Endothelial cell of umbilical vein (primary cell): ENCODE data around the gene STK17A. TPM values are rescaled to one million over a fixed set of nuclear protein-coding genes. Genes with fewer than 3 reads are reported as not detected.

Experiments
- BruUV-seq: library from RNA; stranded (reverse); fragments of 400-500 nt; replicated peaks from 2 replicates; lab custom pipeline; 2021; lab: Mats Ljungman, UMichigan
- CTCF ChIA-PET: fragments of 300-600, 350-600 bp; sonication (Branson Sonifier 250); formaldehyde crosslinking; loops from one replicate; lab custom pipeline; 2021; ENCODE audit warnings: antibody characterized with exemption, inconsistent platforms; lab: Charles Lee
- POLR2A ChIA-PET: fragments of 300-600, 350-600 bp; sonication (Branson Sonifier 250); formaldehyde crosslinking; loops from one replicate; lab custom pipeline; 2021; ENCODE audit warnings: antibody characterized with exemption, inconsistent platforms; lab: Charles Lee
- DNase-seq: peaks from one replicate; pipeline ENCODE4 v3.0.0-alpha.2; 2011; ENCODE audit warnings: low read depth, low spot score
- FAIRE-seq: peaks from 2 replicates; lab custom pipeline; 2011; peaks lifted over from hg19 to GRCh38; lab: Jason Lieb, UNC
- H2AFZ ChIP-seq: 2 replicates; pipeline ENCODE4 v1.6.0; 2012; ENCODE audit warnings: low read depth, low read length, control low read depth, inconsistent platforms
- H3K27ac ChIP-seq: 2 replicates; pipeline ENCODE4 v1.5.1; 2011; ENCODE audit warnings: low read depth, mild to moderate bottlenecking, control low read depth, low read length, moderate library complexity; ENCODE audit not compliant: insufficient read depth
- H3K27me3 ChIP-seq, 2 experiments: 2 replicates each; pipeline versions ENCODE4 v1.6.0 to v1.6.1; 2011; ENCODE audit warnings: low read length in 2 of 2, mixed read lengths in 1 of 2; ENCODE audit not compliant: control insufficient read depth in 2 of 2, insufficient read depth in 2 of 2
- H3K36me3 ChIP-seq, 2 experiments: 2 replicates in 1 of 2; 3 replicates in 1 of 2; pipeline ENCODE4 v1.5.1; 2011; ENCODE audit warnings: low read length in 2 of 2, mild to moderate bottlenecking in 1 of 2, moderate library complexity in 1 of 2; ENCODE audit not compliant: control insufficient read depth in 2 of 2, insufficient read depth in 2 of 2; ENCODE audit errors: extremely low read depth in 1 of 2
- H3K4me1 ChIP-seq: 3 replicates; pipeline ENCODE4 v1.5.1; 2011; ENCODE audit warnings: mild to moderate bottlenecking, low read length; ENCODE audit not compliant: control insufficient read depth, insufficient read depth; ENCODE audit errors: extremely low read depth
- H3K4me2 ChIP-seq: 2 replicates; pipeline ENCODE4 v1.6.1; 2011; ENCODE audit warnings: low read length, control low read depth, mixed read lengths; ENCODE audit not compliant: insufficient read depth
- H3K4me3 ChIP-seq, 3 experiments: fragments of 200-600 bp in 1 of 3; sonication (generic), shearing (Covaris generic) in 1 of 3; replicated peaks in 1 of 3; 2 replicates each; pipeline ENCODE4 v1.5.1; 2011 to 2016; ENCODE audit warnings: control low read depth in 3 of 3, low read length in 3 of 3, mild to moderate bottlenecking in 2 of 3, inconsistent platforms in 1 of 3, low read depth in 1 of 3, moderate library complexity in 1 of 3; ENCODE audit not compliant: insufficient read depth in 1 of 3
- H3K79me2 ChIP-seq: 2 replicates; pipeline ENCODE4 v1.6.0; 2012; ENCODE audit warnings: low read length, inconsistent platforms; ENCODE audit not compliant: control insufficient read depth, insufficient read depth
- H3K9ac ChIP-seq: replicated peaks from 2 replicates; pipeline ENCODE3; 2011; ENCODE audit warnings: low read length, control low read depth; ENCODE audit not compliant: insufficient read depth; ENCODE audit errors: extremely low read depth
- H3K9me1 ChIP-seq: replicated peaks from 3 replicates; pipeline ENCODE4 v1.6.0; 2011; ENCODE audit warnings: mild to moderate bottlenecking, low read length; ENCODE audit not compliant: control insufficient read depth, insufficient read depth; ENCODE audit errors: extremely low read depth
- H3K9me3 ChIP-seq: replicated peaks from 2 replicates; pipeline ENCODE4 v1.5.1; 2012; ENCODE audit warnings: low read length, inconsistent platforms; ENCODE audit not compliant: control insufficient read depth, insufficient read depth
- H4K20me1 ChIP-seq: replicated peaks from 2 replicates; pipeline ENCODE3; 2011; ENCODE audit warnings: mild to moderate bottlenecking, low read length; ENCODE audit not compliant: control insufficient read depth, insufficient read depth; ENCODE audit errors: extremely low read depth
- CTCF ChIP-seq, 2 donors: IDR thresholded peaks; 1 replicate in 1 of 2; 2 replicates in 1 of 2; pipeline ENCODE4 v1.5.1; 2011; ENCODE audit warnings: low read length in 2 of 2, mild to moderate bottlenecking in 2 of 2, moderate library complexity in 2 of 2, control low read depth in 1 of 2, inconsistent platforms in 1 of 2, low read depth in 1 of 2; ENCODE audit not compliant: insufficient read depth in 1 of 2; ENCODE audit errors: extremely low read depth in 1 of 2
- EZH2 ChIP-seq: IDR thresholded peaks from 2 replicates; pipeline ENCODE4 v1.6.1; 2012; ENCODE audit warnings: borderline replicate concordance, low read depth, mild to moderate bottlenecking, moderate library complexity, low read length, inconsistent platforms; ENCODE audit not compliant: severe bottlenecking
- FOS ChIP-seq: IDR thresholded peaks from 2 replicates; pipeline ENCODE4 v1.6.1; 2011; ENCODE audit warnings: mild to moderate bottlenecking, low read length, moderate library complexity, borderline replicate concordance; ENCODE audit not compliant: insufficient read depth
- GATA2 ChIP-seq: IDR thresholded peaks from 2 replicates; pipeline ENCODE4 v1.7.0; 2011; ENCODE audit warnings: low read depth, mild to moderate bottlenecking, moderate library complexity, mixed read lengths, low read length; ENCODE audit not compliant: insufficient read length, insufficient read depth
- JUN ChIP-seq: IDR thresholded peaks from 2 replicates; pipeline ENCODE4 v1.6.1; 2011; ENCODE audit warnings: borderline replicate concordance, low read depth; ENCODE audit not compliant: insufficient read length, insufficient read depth
- MYC ChIP-seq: IDR thresholded peaks from one replicate; pipeline ENCODE4 v1.6.1; 2011; ENCODE audit warnings: mild to moderate bottlenecking, low read depth, low read length
- POLR2A ChIP-seq: IDR thresholded peaks from 2 replicates; pipeline ENCODE4 v1.6.1; 2012; ENCODE audit warnings: low read depth, mild to moderate bottlenecking, control low read depth, low read length
- POLR2AphosphoS5 ChIP-seq: IDR thresholded peaks from 2 replicates; pipeline ENCODE4 v1.6.1; 2012; ENCODE audit warnings: low read depth, mild to moderate bottlenecking, control low read depth, low read length, moderate library complexity; ENCODE audit not compliant: insufficient read depth
- dilution Hi-C: fragments of 300-500 bp; cut with MboI; formaldehyde crosslinking; loops from one replicate; pipeline ENCODE4 v1.15.0; 2019; ENCODE audit warnings: low sequenced_read_pairs; ENCODE audit not compliant: extremely low pct_ligation_motif_present
- intact Hi-C: fragments of 100-400 bp; cut with micrococcal nuclease; formaldehyde crosslinking; loops from one replicate; pipeline ENCODE4 v1.10.0; 2022
- polyA plus RNA-seq, 4 experiments: library from polyadenylated mRNA; depleted of rRNA in 3 of 4; stranded (reverse) in 3 of 4; unstranded in 1 of 4; fragments of >200 nt; gene quantifications; 2 replicates each; pipeline versions ENCODE4 v1.2.1 to v1.2.3, GENCODE V29; 2011 to 2012; ENCODE audit warnings: missing spikeins in 1 of 4
- total RNA-seq: library from RNA; stranded (reverse); gene quantifications from 2 replicates; pipeline ENCODE4 v1.2.3, GENCODE V29; 2021
- TF ChIP-seq, protein P1 (sequence below): IDR thresholded peaks from 2 replicates; pipeline ENCODE4 v1.6.1; 2011; ENCODE audit not compliant: insufficient read depth, insufficient read length

The STK17A gene
- total and polyA plus RNA-seq, 2 donors (not counting 3 experiments of a cell fraction or from before 2014, with no cell fraction given), result 11.7 to 58.8 TPM

DNA sequence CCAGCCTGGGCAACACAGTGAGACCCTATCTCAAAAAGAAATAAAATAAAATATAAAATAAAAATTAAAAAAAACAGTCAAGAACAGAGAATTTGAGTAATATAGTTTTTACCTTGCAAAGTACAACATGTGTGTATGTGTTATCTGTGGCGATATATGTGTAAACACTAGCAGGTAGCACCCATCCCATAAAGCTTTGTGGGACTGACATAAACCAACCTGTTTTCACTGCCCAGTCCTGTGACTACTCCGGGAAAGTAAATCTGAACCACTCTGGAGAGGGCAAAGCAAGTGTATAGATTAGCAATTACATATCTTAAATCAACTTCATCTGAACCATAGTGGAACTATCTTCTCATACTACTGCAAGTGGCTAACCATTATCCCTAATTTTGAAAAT is 74.1 kb downstream of the STK17A start:
- Histone ChIP-seq H3K27ac (no peak overlapping the region), H3K4me3 (no peak overlapping the region), H3K36me3 (no peaks in the 10 kb centered on the region), H3K4me2 (no peak overlapping the region), H4K20me1 (no peaks in the 10 kb centered on the region), H3K9ac (no peak overlapping the region), H3K4me1 (peaks cover 15% of the 10 kb centered on the region), H2AFZ (no peak overlapping the region), H3K79me2 (no peaks in the 10 kb centered on the region), H3K27me3 (no peaks in the 10 kb centered on the region), H3K9me3 (no peaks in the 10 kb centered on the region), H3K9me1 (no peaks in the 10 kb centered on the region)
- CTCF ChIA-PET, result no interaction called here
- FAIRE-seq (no peak), DNase-seq (no peak)
- no TSS peak for BruUV-seq
- TF ChIP-seq FOS, result no peak
- TF ChIP-seq, protein P1, sequence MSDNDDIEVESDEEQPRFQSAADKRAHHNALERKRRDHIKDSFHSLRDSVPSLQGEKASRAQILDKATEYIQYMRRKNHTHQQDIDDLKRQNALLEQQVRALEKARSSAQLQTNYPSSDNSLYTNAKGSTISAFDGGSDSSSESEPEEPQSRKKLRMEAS, result no peak
- dilution Hi-C loops, result no loop called here
- intact Hi-C loops, result no loop called here
- POLR2A ChIA-PET, result no interaction called here

- no peak overlapping the region for H3K27ac ChIP-seq
- no peak overlapping the region for H3K4me3 ChIP-seq
- TF ChIP-seq JUN, result no peak
- TF ChIP-seq POLR2A, result no peak
- TF ChIP-seq POLR2AphosphoS5, result no peak
- no peak for TF ChIP-seq EZH2
- TF ChIP-seq MYC, result no peak
- no peak for TF ChIP-seq CTCF (IDR thresholded peaks at IDR 0.05; ENCODE audit: extremely low read depth in 1 of 2, insufficient read depth in 1 of 2, low read depth in 1 of 2, low read length in 2 of 2)
- TF ChIP-seq, protein P1, result no peak
- TF ChIP-seq GATA2, result no peak
- TF ChIP-seq FOS, result no peak
- FAIRE-seq (no peak), DNase-seq (peak; percentile 36)
- H3K27me3 ChIP-seq, result no peaks in the 10 kb centered on the region
- H2AFZ ChIP-seq, result no peak overlapping the region
- ChIA-PET POLR2A (no interaction called here), CTCF (no interaction called here)
- intact Hi-C loops (loop anchor here (1.0 kb wide), 1 partner anchor 10 kb away; no protein-coding TSS in a partner anchor), dilution Hi-C loops (no loop called here)
- H3K9me1 ChIP-seq, result no peaks in the 10 kb centered on the region
- H3K9me3 ChIP-seq, result no peaks in the 10 kb centered on the region
- H3K4me1 ChIP-seq, result peaks cover 10% of the 10 kb centered on the region
- BruUV-seq, result no TSS peak
- no peaks in the 10 kb centered on the region for H4K20me1 ChIP-seq
- peaks cover 2% of the 10 kb centered on the region for H3K79me2 ChIP-seq
- H3K9ac ChIP-seq, result no peak overlapping the region
- no peak overlapping the region for H3K4me2 ChIP-seq
- no peaks in the 10 kb centered on the region for H3K36me3 ChIP-seq
Observed at GRCh38 chr7:43658718-43659548, 76.0 kb downstream of the STK17A start.
